GOT3 (cell line): ENCODE measurements around the gene MKI67.

Source experiments
- DNase-seq: peaks from one replicate; lab custom pipeline; 2025; ENCODE audit warnings: mixed read lengths; lab: John Stamatoyannopoulos, UW

The MKI67 gene

GRCh38 chr10:128081222-128081621 is 45.0 kb downstream of the MKI67 start:
- no peak for DNase-seq

DNA sequence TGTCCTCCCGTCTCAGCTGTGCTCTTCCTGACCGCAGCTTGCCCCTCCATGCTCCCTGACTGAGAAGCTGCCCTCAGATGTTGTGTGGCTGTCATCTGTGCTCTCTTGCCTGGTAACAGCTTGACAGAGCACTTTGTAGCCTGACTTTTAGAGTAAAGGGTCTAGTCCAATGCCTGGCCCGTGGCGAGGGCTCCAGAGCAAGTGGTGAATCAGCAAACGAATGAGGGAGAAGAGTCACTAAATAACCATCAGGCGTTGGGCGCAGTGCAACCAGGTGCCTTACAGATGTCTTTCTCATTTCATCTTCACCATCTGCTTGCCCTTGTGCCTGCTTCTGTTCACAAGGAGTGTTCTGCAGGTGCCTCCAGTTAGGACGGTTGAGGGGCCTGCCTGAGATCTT is 45.6 kb downstream of the MKI67 start:
- DNase-seq, result no peak

DNA sequence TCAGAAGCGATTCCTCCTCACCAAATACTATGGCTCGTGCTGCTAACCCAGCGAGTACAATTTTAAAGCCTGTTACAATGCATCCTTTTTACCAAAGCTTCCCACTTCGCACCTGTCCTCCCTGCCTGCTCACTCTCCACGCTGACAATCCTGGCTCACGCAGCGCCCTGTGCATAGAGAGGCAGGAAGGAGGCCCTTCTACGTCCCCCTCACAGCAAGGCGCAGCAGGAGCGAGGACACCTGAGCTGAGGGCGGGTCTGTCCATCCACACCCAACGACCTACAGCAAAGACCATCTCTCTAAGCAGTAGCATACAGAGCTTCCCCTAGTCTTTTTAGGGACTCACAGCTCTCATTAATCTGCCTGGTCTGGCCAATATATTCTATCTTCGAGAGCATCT is 46.0 kb downstream of the MKI67 start:
- DNase-seq, result no peak

DNA sequence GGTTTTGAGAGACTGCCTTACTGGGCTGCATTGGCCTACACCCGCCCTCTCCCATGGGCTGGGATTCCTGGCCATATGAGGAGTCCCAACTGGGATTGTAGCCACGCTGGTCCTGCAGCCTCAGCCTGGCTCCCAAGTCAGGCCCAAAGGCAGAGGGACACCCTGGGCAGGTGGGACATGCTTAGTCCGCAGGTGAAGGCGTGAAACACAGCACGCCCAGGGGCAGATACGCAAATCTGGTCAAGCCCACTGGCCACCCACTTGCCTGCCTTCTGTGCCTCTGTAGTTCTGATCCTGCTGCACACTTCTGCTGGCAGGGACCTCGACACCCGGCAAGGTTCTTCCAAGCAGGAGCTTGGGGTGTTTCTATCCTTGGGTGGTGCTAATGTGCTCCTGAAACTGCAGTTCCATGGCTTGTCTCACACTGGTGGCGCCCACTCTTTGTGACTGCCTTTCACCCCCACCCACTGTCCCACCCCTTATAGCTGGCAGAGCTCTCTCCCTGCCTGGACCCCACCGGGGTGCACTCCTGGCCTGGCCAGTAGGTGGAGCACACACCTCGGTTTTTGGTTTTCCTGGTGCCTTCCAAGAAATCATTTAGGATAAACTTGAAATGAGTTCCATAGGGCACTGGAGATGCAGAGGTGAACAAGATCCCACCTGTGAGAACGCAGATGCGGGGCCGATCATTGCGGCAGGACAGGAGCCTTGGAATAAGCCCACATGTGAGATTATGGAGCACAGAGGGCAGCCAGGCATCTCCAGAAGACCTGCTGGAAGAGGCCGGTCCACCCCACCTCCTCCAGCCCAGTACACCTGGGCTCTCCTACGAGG is 47.9 kb downstream of the MKI67 start:
- DNase-seq, result no peak

- no peak for DNase-seq
Observed at GRCh38 chr10:128077155-128077875, 48.9 kb downstream of the MKI67 start.

GRCh38 chr10:128074589-128074988 is 51.6 kb downstream of the MKI67 start:
- no peak for DNase-seq

DNA sequence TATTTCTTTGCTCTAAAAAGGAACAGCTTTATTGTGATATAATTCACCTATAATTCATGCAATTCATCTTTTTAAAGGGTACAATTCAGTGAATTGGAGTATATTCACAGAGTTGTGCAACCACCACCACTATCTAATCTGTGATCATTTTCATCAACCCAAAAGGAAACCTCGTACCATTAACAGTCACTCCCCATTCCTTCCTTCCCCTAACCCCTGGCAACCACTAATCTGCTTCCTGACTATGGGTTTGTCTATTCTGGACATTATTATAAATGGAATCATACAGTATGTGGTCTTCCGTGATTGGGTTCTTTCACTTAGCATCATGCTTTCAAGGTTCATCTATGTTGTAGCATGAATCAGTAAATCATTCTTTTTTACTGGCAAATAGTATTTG is 52.3 kb downstream of the MKI67 start:
- DNase-seq, result no peak

- DNase-seq, result no peak
Observed at GRCh38 chr10:128072941-128073645, 53.1 kb downstream of the MKI67 start.

GRCh38 chr10:128072046-128072445 is 54.2 kb downstream of the MKI67 start:
- DNase-seq, result no peak

- DNase-seq, result no peak
Observed at GRCh38 chr10:128071417-128071782, 54.8 kb downstream of the MKI67 start.

DNA sequence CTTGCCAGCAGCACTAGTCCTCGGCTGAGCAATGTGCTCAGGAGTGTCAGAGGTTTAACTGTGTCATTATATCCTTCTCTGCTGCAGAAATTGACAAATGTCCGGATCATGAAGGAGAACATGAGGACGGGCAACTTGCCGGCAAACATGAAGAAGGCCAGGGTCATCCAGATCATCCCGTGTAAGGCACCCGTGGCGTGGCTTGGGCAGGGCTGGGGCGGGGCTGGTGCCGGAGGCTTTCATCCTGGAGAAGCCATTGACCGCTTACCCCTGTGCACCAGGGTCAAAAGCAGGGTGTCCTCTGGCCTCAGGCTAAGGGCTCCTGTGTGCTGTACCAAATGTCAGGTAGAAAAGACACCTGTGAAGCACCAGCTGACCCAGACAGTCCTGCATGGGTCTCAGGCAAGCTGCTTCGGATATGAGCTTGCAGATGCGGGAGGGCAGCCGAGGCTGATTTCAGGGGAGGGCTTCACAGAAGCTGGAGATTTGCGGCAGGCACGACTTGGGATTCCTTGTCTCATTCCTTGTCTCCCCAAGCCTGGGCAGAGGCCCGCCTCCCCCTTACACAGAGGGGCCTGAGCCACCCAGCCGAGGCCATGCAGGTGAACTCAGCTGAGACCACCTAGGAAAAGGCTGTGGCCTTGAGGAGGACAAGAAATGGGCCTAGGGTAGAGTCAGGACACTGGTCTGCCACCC is 55.4 kb downstream of the MKI67 start:
- DNase-seq, result no peak

DNA sequence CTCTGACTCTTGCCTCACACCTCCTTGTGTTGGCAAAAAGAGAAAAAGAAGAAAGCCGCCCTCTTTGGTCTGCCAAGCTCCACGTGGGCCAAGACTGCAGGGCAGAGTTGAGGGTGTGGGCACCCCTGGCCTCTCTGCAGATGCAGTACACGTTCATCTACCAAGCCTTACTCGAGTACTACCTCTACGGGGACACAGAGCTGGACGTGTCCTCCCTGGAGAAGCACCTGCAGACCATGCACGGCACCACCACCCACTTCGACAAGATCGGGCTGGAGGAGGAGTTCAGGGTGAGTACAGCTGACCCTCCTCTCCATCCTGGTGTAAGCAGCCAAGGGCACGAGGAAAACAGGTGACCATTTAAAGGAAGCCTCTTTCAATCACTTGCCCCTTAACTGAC is 56.1 kb downstream of the MKI67 start:
- DNase-seq, result no peak

- DNase-seq, result no peak
Observed at GRCh38 chr10:128069351-128070051, 56.7 kb downstream of the MKI67 start.

- DNase-seq, result no peak
Observed at GRCh38 chr10:128068398-128069285, 57.6 kb downstream of the MKI67 start.

DNA sequence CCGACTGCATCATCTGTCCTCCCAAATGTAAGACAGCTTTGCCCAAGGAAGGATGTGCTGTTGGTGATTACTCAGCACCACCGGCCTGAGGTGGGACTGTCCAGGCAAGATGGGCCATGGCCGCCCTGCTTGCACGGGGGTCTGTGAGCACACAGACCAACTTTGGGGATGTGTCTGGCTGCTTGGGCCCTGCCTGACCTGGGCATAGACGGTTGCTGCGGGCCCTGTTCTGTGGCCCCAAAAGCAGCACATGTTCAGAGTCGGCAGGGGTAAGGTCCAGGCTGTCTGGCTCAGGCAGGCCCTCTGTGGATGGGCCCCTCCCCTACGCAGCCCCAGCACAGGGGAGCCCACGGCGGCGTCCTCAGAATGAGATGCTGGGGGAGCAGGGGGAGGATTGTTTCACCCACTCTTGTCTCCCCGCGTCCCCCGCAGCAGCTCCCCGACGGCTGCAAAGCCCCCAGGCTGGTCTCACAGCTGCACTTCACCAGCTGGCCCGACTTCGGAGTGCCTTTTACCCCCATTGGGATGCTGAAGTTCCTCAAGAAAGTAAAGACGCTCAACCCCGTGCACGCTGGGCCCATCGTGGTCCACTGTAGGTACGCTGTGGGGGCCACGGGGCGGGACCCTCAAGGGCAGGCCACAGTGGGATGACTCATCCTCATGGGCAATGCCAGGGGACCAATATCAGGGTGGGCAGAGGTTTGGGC is 58.4 kb downstream of the MKI67 start:
- DNase-seq, result no peak

- DNase-seq, result no peak
Observed at GRCh38 chr10:128066870-128067382, 59.3 kb downstream of the MKI67 start.

- no peak for DNase-seq
Observed at GRCh38 chr10:128065881-128066534, 60.2 kb downstream of the MKI67 start.

DNA sequence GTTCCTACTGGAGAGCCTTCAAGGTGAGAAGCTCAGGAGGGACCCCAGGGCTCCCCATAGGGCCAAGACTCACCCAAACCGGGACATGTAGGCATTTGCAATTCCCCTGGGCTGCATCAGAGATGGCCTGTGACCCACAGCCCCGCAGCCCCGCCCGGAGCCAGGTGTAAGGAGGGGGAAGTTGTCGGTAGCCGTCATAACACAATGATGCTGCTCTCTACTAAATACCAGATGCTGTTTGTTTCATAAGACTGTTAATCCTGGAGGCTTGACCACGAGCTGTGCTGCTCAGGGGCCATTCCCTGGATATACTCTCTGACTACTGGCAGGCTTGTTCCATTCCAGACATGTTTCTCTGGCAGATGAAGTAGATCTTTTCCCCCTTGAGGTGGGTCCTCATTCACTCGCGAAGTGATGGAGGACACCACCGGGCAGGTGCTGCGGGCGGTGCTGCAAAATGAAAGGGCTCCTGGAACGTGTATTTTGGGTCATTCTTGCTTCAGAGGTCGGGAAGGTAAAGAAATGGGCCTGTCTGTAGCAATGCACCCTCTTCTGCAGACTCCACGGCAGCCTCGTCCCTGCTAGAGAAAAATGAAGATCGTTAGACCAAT is 61.1 kb downstream of the MKI67 start:
- DNase-seq, result no peak
